GM15510 (cell line): ENCODE measurements around the gene RIN3.

ENCODE experiments used
- POLR2A ChIP-seq: IDR thresholded peaks from 3 replicates; pipeline ENCODE4 v1.6.1; 2011; ENCODE audit warnings: borderline replicate concordance; ENCODE audit not compliant: insufficient read length; ENCODE audit errors: extremely low read depth

RIN3 gene

GRCh38 chr14:92670643-92671366 is 157.2 kb downstream of the RIN3 start:
- no peak for TF ChIP-seq POLR2A

- no peak for TF ChIP-seq POLR2A
Observed at GRCh38 chr14:92673601-92674150, 160.1 kb downstream of the RIN3 start.

GRCh38 chr14:92675421-92675820 is 161.8 kb downstream of the RIN3 start:
- no peak for TF ChIP-seq POLR2A

- TF ChIP-seq POLR2A: no peak
Observed at GRCh38 chr14:92675976-92676375, 162.4 kb downstream of the RIN3 start.

GRCh38 chr14:92676403-92677086 is 163.0 kb downstream of the RIN3 start:
- TF ChIP-seq POLR2A: peak; percentile 7

- TF ChIP-seq POLR2A: no peak
Observed at GRCh38 chr14:92677087-92677668, 163.6 kb downstream of the RIN3 start.

- TF ChIP-seq POLR2A: no peak
Observed at GRCh38 chr14:92677955-92678354, 164.4 kb downstream of the RIN3 start.

- TF ChIP-seq POLR2A: no peak
Observed at GRCh38 chr14:92678766-92679165, 165.2 kb downstream of the RIN3 start.

GRCh38 chr14:92679246-92679645 is 165.7 kb downstream of the RIN3 start:
- TF ChIP-seq POLR2A: no peak

GRCh38 chr14:92680781-92681650 is 167.4 kb downstream of the RIN3 start:
- no peak for TF ChIP-seq POLR2A

GRCh38 chr14:92683041-92683440 is 169.5 kb downstream of the RIN3 start:
- TF ChIP-seq POLR2A: no peak

GRCh38 chr14:92684801-92685560 is 171.4 kb downstream of the RIN3 start:
- TF ChIP-seq POLR2A: no peak

GRCh38 chr14:92685784-92686355 is 172.3 kb downstream of the RIN3 start:
- no peak for TF ChIP-seq POLR2A
